ENCODE measurements around the gene TNFSF9.
"Not testable (repeated sequence)": the region's sequence is repeated elsewhere in the genome, so short reads cannot be mapped to it uniquely, and the experiment has no call there.

Gene TNFSF9

GRCh38 chr19:6573350-6573749 lies 42.5 kb downstream of the TNFSF9 start:
- no peak for DNase-seq

GRCh38 chr19:6576869-6577475 lies 46.1 kb downstream of the TNFSF9 start:
- DNase-seq, result no peak

- DNase-seq, result no peak
Observed at GRCh38 chr19:6577476-6578125, 46.8 kb downstream of the TNFSF9 start.

GRCh38 chr19:6579450-6580178 lies 48.8 kb downstream of the TNFSF9 start:
- DNase-seq, result no peak

GRCh38 chr19:6580313-6580712 lies 49.5 kb downstream of the TNFSF9 start:
- no peak for DNase-seq

GRCh38 chr19:6582515-6583484 lies 52.0 kb downstream of the TNFSF9 start:
- not testable (repeated sequence) for DNase-seq

Data from NCI-H146 (cell line).